Mesenteric fat pad (tissue), 1 donor: ENCODE results near the gene OR5D16. TPM values are rescaled to one million over a fixed set of nuclear protein-coding genes. Genes with fewer than 3 reads are reported as not detected.
"Not testable (repeated sequence)": the region's sequence is repeated elsewhere in the genome, so short reads cannot be mapped to it uniquely, and the experiment has no call there.

Source experiments
- DNase-seq: peaks from one replicate; pipeline ENCODE4 v3.0.0-alpha.2; 2020; ENCODE audit warnings: low spot score
- long read RNA-seq: library from polyadenylated mRNA; unstranded; transcript quantifications from one replicate; pipeline ENCODE4 v2.0.0, GENCODE V29; 2020
- total RNA-seq: library from RNA; stranded (reverse); fragmentation: NEBNext Ultra II Directional; extraction: Animal tissue kit (Norgen Biotek cat#: 25700); gene quantifications from one replicate; pipeline ENCODE4 v1.2.1, GENCODE V29; 2021
- donor health status: DM: yes; HTN: yes; CAD: no.

The OR5D16 gene
- not detected for total RNA-seq
- long read RNA-seq, result 0 reads

DNA sequence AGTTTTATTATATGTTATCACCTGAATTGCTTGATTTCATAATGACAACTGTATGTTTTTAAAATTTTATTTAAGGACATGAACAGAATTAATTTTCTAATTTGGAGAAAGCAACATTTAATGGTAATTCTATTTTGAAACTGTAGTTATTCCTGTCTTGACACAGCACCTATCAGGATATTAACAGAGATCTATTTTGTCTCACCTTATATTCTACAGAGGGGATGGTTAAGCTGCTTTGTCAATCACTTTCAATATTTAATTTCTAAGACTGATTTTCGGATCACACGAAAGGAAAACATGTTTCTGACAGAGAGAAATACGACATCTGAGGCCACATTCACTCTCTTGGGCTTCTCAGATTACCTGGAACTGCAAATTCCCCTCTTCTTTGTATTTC lies at the start of gene OR5D16:
Gene OR5D16 (plus strand): TSS at position 301 of the 400 bp plus-strand sequence. CDS start 0 bp downstream, at position 301.
- no peak for DNase-seq

- no peak for DNase-seq
Measured at GRCh38 chr11:55791606-55792005, 46.9 kb upstream of the OR5D16 start.

- no peak for DNase-seq
Measured at GRCh38 chr11:55793321-55793720, 45.2 kb upstream of the OR5D16 start.

- no peak for DNase-seq
Measured at GRCh38 chr11:55795256-55795655, 43.3 kb upstream of the OR5D16 start, which contains the start of gene OR5D14. TSS of gene OR5D14 (plus strand) at chr11:55795556. CDS start at chr11:55795556, 0 bp downstream.

DNA sequence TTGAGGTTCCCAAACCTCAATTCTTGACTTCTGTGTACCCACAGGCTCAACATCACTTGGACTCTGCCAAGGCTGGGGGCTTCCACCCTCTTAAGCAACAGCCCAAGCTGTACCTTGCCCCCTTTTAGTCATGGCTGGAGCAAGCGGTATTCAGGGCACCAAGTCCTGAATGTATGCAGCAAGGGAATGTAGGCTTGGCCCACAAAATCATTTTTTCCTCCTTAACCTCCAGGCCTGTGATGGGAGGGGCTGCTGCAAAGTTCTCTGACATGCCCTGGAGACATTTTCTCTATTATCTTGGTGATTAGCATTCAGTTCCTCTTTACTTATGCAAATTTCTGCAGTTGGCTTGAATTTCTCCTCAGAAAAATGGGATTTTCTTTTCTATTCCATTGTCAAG lies 32.3 kb upstream of the OR5D16 start:
- DNase-seq, result no peak

GRCh38 chr11:55811067-55811466 lies 27.5 kb upstream of the OR5D16 start, which contains the start of gene OR5L1:
TSS of gene OR5L1 (plus strand) at chr11:55811367. CDS start at chr11:55811467, 100 bp downstream.
- no peak for DNase-seq

DNA sequence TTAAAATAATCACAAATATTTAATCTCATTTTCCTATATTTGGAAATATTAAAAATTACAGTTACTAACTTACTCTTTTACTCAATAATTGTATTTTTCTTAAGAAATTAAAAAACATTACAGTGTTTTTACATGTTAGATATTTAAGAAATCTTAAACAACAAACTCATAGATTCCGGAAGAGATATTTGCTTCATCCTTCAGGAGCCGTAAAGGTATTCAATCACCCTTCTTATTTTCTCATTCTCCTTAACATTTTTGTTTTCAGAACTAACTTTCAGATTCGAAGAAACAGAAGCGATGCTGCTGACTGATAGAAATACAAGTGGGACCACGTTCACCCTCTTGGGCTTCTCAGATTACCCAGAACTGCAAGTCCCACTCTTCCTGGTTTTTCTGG lies 19.2 kb upstream of the OR5D16 start, which contains the start of gene OR5D18:
Gene OR5D18 (plus strand): TSS at position 301 of the 400 bp plus-strand sequence. CDS start 0 bp downstream, at position 301.
- no peak for DNase-seq

DNA sequence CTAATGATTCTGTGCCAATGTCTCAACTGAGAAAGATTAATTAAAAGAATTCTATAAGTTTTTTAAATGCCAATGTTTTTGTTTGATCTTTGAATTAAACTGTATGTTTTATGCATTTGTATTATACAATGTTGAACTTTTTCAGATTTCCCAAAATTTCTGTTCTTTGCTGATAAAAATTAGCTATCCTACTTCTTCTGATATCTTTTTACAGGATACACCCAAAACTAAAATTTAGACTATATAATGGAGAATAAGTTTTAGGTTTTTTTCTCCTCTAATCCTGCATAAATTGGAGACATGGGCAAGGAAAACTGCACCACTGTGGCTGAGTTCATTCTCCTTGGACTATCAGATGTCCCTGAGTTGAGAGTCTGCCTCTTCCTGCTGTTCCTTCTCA lies 11.6 kb upstream of the OR5D16 start, which contains the start of gene OR5L2:
Gene OR5L2 (plus strand): TSS at position 301 of the 400 bp plus-strand sequence. CDS start 0 bp downstream, at position 301.
- DNase-seq, result no peak

- DNase-seq, result no peak
Measured at GRCh38 chr11:55847453-55847852, 8.9 kb downstream of the OR5D16 start.

DNA sequence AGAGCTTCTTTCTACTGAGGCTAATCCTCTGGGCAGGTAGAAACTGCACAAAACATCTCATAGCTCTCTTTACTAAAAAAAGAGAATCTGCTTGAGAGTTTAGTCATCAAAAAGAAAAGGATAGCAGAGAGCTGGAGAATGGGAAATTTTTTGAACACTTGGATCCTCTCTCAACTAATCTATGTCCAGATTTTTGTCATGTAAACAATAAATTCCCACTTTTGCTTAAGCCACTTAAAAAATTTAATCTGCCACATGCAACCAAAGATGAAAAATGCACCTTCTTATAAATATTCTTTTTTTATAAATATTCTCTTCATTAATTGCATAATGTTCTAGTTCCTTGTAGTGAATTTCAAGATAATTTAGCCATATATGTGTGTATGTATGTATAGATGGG lies 10.5 kb downstream of the OR5D16 start:
- no peak for DNase-seq

DNA sequence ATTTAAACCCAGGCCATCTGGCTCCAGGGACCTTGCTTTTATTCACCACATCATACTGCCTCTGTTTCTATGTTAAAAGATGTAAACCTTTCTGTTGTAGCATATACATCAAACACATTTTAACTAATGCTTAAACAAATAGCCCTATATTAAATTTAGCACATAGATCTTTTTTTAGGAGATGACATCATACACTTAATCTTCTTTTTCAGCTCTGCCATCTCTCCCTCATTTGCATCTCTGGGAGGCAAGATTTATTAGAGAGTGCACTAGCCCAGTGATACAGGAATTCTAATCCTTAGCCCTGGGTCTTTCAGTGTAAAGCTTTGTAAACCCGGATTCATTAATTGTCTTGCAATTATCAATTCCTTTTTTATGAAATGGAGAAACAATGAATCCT lies 13.6 kb downstream of the OR5D16 start:
- DNase-seq, result no peak

- no peak for DNase-seq
Measured at GRCh38 chr11:55854704-55855103, 16.2 kb downstream of the OR5D16 start.

- DNase-seq, result not testable (repeated sequence)
Measured at GRCh38 chr11:55867354-55867753, 28.8 kb downstream of the OR5D16 start.

DNA sequence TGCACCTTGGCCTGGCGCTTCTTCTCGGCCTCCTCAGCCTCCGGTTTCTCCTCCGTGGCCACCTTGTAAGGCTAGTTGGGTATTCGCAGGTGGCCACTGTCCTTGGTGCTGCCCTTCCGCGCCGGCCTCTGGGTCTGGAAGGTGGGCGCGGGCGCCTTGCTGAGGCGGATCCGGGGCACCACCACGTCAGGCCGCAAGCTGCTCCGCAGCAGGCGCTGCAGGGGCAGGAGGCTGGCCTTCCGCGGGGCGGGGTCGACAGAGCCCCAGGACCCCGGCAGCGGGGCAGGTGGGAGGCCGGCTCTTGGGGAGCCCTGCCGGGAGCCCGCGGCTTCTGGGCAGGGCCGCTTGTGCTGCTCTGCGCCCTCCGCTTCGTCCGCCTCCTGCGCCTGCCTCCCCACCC lies 34.2 kb downstream of the OR5D16 start:
- not testable (repeated sequence) for DNase-seq

DNA sequence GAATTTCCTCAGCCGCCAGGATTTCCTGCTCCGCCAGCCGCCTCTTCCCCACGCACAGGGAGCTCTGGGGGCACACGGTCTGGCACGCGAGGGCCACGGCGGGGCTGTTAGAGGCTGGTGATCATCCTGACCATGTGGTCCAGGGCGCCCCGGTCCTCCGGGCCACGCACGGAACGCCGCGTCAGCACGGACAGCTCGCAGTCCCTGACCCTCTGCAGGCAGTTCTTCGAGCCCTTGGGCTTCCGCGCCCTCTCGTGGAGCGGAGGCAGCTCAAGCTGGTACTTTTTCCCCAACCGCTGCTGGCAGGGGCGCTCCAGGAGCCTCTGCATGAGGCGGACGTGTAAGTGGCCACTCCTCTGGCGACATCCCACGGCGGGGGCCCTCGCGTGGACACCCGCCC lies 34.6 kb downstream of the OR5D16 start:
- not testable (repeated sequence) for DNase-seq

GRCh38 chr11:55882997-55883396 lies 44.4 kb downstream of the OR5D16 start, which contains the start of gene TRIM51:
TSS of gene TRIM51 (plus strand) at chr11:55883297. CDS start at chr11:55885429, 2,132 bp downstream.
- not testable (repeated sequence) for DNase-seq

GRCh38 chr11:55884995-55885394 lies 46.4 kb downstream of the OR5D16 start:
- not testable (repeated sequence) for DNase-seq

DNA sequence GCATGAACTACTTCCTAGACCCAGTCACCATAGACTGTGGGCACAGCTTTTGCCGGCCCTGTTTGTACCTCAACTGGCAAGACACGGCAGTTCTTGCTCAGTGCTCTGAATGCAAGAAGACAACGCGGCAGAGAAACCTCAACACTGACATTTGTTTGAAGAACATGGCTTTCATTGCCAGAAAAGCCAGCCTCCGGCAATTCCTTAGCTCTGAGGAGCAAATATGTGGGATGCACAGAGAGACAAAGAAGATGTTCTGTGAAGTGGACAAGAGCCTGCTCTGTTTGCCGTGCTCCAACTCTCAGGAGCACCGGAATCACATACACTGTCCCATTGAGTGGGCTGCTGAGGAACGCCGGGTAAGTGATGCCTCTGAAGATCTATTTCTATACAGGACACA lies 46.9 kb downstream of the OR5D16 start:
- DNase-seq, result not testable (repeated sequence)

Other genes with a start within 250 kb of the OR5D16 start
- not detected for gene OR4C11, start 231.1 kb upstream of the OR5D16 start, total RNA-seq
- gene OR4P4, start 203.6 kb upstream of the OR5D16 start, total RNA-seq, result not detected
- not detected for gene OR4S2, start 190.4 kb upstream of the OR5D16 start, total RNA-seq
- not detected for gene OR4C6, start 176.6 kb upstream of the OR5D16 start, total RNA-seq
- not detected for gene OR5D13, start 65.3 kb upstream of the OR5D16 start, total RNA-seq
- not detected for gene OR5D14, start 43.2 kb upstream of the OR5D16 start, total RNA-seq
- gene OR5L1, start 27.4 kb upstream of the OR5D16 start, total RNA-seq, result not detected
- gene OR5D18, start 19.1 kb upstream of the OR5D16 start, total RNA-seq, result not detected
- not detected for gene OR5L2, start 11.5 kb upstream of the OR5D16 start, total RNA-seq
- gene TRIM51, start 44.5 kb downstream of the OR5D16 start, total RNA-seq, result not detected
- not detected for gene OR5W2, start 75.8 kb downstream of the OR5D16 start, total RNA-seq
- gene OR5I1, start 97.6 kb downstream of the OR5D16 start, total RNA-seq, result not detected
- not detected for gene OR10AG1, start 131.2 kb downstream of the OR5D16 start, total RNA-seq
- not detected for gene OR5F1, start 155.9 kb downstream of the OR5D16 start, total RNA-seq
- gene OR5AS1, start 188.9 kb downstream of the OR5D16 start, total RNA-seq, result not detected